SU-DHL-6 (cell line): ENCODE results near the gene GULP1.

Experiments
- EZH2phosphoT487 ChIP-seq: fragments of 200-600 bp; sonication (generic), shearing (Covaris generic); conservative IDR thresholded peaks from 2 replicates; pipeline ENCODE4 v1.6.1; 2018; ENCODE audit warnings: mild to moderate bottlenecking, antibody characterized with exemption, low read length, moderate library complexity, mixed read lengths
- TF ChIP-seq, protein P1 (sequence below): fragments of 200-600 bp; sonication (generic); IDR thresholded peaks from one replicate; pipeline ENCODE4 v1.5.1; 2017; ENCODE audit warnings: antibody characterized with exemption, mild to moderate bottlenecking, low read length, moderate library complexity; ENCODE audit not compliant: insufficient read depth, poor library complexity, severe bottlenecking

DNA sequence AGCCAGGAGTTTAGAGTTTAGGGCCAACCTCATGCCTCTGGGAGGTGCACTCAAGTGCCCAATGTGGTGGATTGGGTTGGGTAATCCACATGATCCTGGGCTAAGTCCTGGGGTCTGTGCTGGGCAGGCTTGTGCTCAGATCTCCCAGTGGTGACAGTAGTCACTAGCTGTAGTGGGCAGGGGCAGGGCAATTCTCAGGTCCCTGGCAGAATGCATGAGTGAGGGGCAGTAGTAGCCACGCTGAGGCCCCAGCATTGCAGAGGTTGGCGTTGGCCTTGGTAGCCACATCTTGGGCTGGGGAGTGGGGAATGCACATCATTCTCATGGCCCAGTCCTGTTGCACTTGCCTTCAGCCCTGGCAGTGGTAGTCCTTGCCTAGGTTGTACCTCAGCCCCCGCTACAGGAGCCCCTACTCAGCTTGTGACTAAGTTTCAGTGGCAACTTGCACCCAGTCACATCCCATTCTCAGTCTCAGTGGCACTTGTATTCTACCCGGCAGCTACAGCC lies 269.9 kb downstream of the GULP1 start:
- TF ChIP-seq, protein P1, sequence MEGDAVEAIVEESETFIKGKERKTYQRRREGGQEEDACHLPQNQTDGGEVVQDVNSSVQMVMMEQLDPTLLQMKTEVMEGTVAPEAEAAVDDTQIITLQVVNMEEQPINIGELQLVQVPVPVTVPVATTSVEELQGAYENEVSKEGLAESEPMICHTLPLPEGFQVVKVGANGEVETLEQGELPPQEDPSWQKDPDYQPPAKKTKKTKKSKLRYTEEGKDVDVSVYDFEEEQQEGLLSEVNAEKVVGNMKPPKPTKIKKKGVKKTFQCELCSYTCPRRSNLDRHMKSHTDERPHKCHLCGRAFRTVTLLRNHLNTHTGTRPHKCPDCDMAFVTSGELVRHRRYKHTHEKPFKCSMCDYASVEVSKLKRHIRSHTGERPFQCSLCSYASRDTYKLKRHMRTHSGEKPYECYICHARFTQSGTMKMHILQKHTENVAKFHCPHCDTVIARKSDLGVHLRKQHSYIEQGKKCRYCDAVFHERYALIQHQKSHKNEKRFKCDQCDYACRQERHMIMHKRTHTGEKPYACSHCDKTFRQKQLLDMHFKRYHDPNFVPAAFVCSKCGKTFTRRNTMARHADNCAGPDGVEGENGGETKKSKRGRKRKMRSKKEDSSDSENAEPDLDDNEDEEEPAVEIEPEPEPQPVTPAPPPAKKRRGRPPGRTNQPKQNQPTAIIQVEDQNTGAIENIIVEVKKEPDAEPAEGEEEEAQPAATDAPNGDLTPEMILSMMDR = no peak
- TF ChIP-seq EZH2phosphoT487 = no peak
